H1 (cell line): ENCODE measurements around the gene ARID1B. TPM values are rescaled to one million over a fixed set of nuclear protein-coding genes. Genes with fewer than 3 reads are reported as not detected.

Experiments
- CTCF ChIA-PET: fragments of 300-600 bp; sonication (Branson Sonifier 250); formaldehyde crosslinking; loops from one replicate; lab custom pipeline; 2021; ENCODE audit not compliant: partially characterized antibody; lab: Charles Lee
- POLR2A ChIA-PET: fragments of 300-600 bp; sonication (Branson Sonifier 250); formaldehyde crosslinking; loops from one replicate; lab custom pipeline; 2021; ENCODE audit warnings: inconsistent platforms; ENCODE audit not compliant: partially characterized antibody; lab: Charles Lee
- DNase-seq, 2 experiments: peaks; one replicate each; pipeline versions ENCODE4 v3.0.0 to v3.0.0-alpha.2; 2010 to 2022; ENCODE audit warnings: low spot score in 2 of 2, low read depth in 1 of 2, mixed read lengths in 1 of 2
- FAIRE-seq: peaks from 2 replicates; lab custom pipeline; 2011; peaks lifted over from hg19 to GRCh38; lab: Jason Lieb, UNC
- H2AFZ ChIP-seq: 2 replicates; pipeline ENCODE4 v1.8.1; 2012; ENCODE audit warnings: low read length, inconsistent platforms
- H2AK5ac ChIP-seq: 2 replicates; pipeline ENCODE4 v1.6.1; 2013; ENCODE audit warnings: low read depth, low read length
- H2BK120ac ChIP-seq: replicated peaks from 2 replicates; pipeline ENCODE3; 2013; ENCODE audit warnings: low read depth, low read length, inconsistent platforms
- H2BK12ac ChIP-seq: 2 replicates; pipeline ENCODE4 v1.6.1; 2013; ENCODE audit warnings: low read depth, low read length
- H2BK15ac ChIP-seq: 2 replicates; pipeline ENCODE4 v1.6.1; 2013; ENCODE audit warnings: low read length
- H2BK20ac ChIP-seq: 2 replicates; pipeline ENCODE4 v1.6.1; 2013; ENCODE audit warnings: low read length
- H2BK5ac ChIP-seq: 2 replicates; pipeline ENCODE4 v1.6.1; 2013; ENCODE audit warnings: low read depth, low read length
- H3K14ac ChIP-seq: 2 replicates; pipeline ENCODE4 v1.6.1; 2013; ENCODE audit warnings: inconsistent platforms; ENCODE audit not compliant: insufficient read length
- H3K18ac ChIP-seq: 2 replicates; pipeline ENCODE4 v1.6.1; 2013; ENCODE audit warnings: low read length; ENCODE audit errors: extremely low read depth
- H3K23ac ChIP-seq: 2 replicates; pipeline ENCODE4 v1.6.1; 2013; ENCODE audit warnings: inconsistent platforms; ENCODE audit not compliant: insufficient read length
- H3K23me2 ChIP-seq: 2 replicates; pipeline ENCODE4 v1.6.1; 2013; ENCODE audit warnings: low read depth, low read length
- H3K27ac ChIP-seq: 2 replicates; pipeline ENCODE4 v1.6.1; 2011; ENCODE audit warnings: low read depth, low read length, inconsistent platforms
- H3K27me3 ChIP-seq, 4 experiments: replicated peaks in 1 of 4; 1 replicate in 1 of 4; 2 replicates in 3 of 4; pipeline versions ENCODE4 v1.6.1 to v1.8.1; 2011 to 2013; ENCODE audit warnings: low read length in 3 of 4, mild to moderate bottlenecking in 3 of 4, inconsistent platforms in 2 of 4, mixed read lengths in 2 of 4, moderate library complexity in 1 of 4; ENCODE audit not compliant: control insufficient read depth in 3 of 4, insufficient read depth in 3 of 4; ENCODE audit errors: extremely low read depth in 1 of 4
- H3K36me3 ChIP-seq, 4 experiments: 2 replicates each; pipeline versions ENCODE4 v1.6.1 to v1.8.1; 2011 to 2013; ENCODE audit warnings: mild to moderate bottlenecking in 4 of 4, low read length in 3 of 4, moderate library complexity in 2 of 4, control low read depth in 1 of 4, inconsistent platforms in 1 of 4; ENCODE audit not compliant: insufficient read depth in 4 of 4, control insufficient read depth in 2 of 4
- H3K4ac ChIP-seq: replicated peaks from 2 replicates; pipeline ENCODE3; 2013; ENCODE audit warnings: low read length, low read depth, mixed read lengths, inconsistent platforms; ENCODE audit not compliant: insufficient read length
- H3K4me1 ChIP-seq, 4 experiments: replicated peaks in 1 of 4; 1 replicate in 1 of 4; 2 replicates in 3 of 4; pipeline versions ENCODE4 v1.6.1 to v1.8.1; 2011 to 2013; ENCODE audit warnings: low read length in 3 of 4, inconsistent platforms in 2 of 4, mixed read lengths in 1 of 4; ENCODE audit not compliant: insufficient read depth in 4 of 4, control insufficient read depth in 3 of 4
- H3K4me2 ChIP-seq, 2 experiments: 2 replicates each; pipeline versions ENCODE4 v1.6.1 to v1.8.1; 2011 to 2013; ENCODE audit warnings: low read depth in 2 of 2, low read length in 2 of 2, control low read depth in 1 of 2, inconsistent platforms in 1 of 2, mild to moderate bottlenecking in 1 of 2; ENCODE audit not compliant: insufficient read depth in 1 of 2
- H3K4me3 ChIP-seq, 4 experiments: fragments of 200-600, 300-600 bp in 1 of 4; sonication (generic), shearing (Covaris generic), sonication (Bioruptor Twin) in 1 of 4; 2 replicates each; pipeline versions ENCODE4 v1.5.1 to v1.8.1; 2011 to 2016; ENCODE audit warnings: low read length in 4 of 4, low read depth in 3 of 4, control low read depth in 2 of 4, inconsistent platforms in 2 of 4, mild to moderate bottlenecking in 2 of 4, mixed read lengths in 1 of 4, moderate library complexity in 1 of 4; ENCODE audit not compliant: insufficient read depth in 2 of 4; ENCODE audit errors: extremely low read depth in 1 of 4
- H3K56ac ChIP-seq: replicated peaks from 2 replicates; pipeline ENCODE3; 2013; ENCODE audit warnings: low read depth, mild to moderate bottlenecking, mixed read lengths, low read length, inconsistent platforms; ENCODE audit not compliant: insufficient read length
- H3K79me1 ChIP-seq: 2 replicates; pipeline ENCODE4 v1.6.1; 2013; ENCODE audit warnings: low read depth, low read length, control low read depth
- H3K79me2 ChIP-seq, 2 experiments: 2 replicates each; pipeline versions ENCODE4 v1.6.1 to v1.8.1; 2012 to 2013; ENCODE audit warnings: low read length in 2 of 2, mild to moderate bottlenecking in 2 of 2, inconsistent platforms in 1 of 2; ENCODE audit not compliant: insufficient read depth in 2 of 2, control insufficient read depth in 1 of 2
- H3K9ac ChIP-seq, 4 experiments: replicated peaks in 1 of 4; 1 replicate in 1 of 4; 2 replicates in 3 of 4; pipeline versions ENCODE4 v1.6.1 to v1.8.1; 2011 to 2013; ENCODE audit warnings: low read depth in 3 of 4, low read length in 3 of 4, control low read depth in 2 of 4, mild to moderate bottlenecking in 2 of 4, moderate library complexity in 2 of 4, inconsistent platforms in 1 of 4; ENCODE audit errors: extremely low read depth in 1 of 4
- H3K9me3 ChIP-seq, 2 experiments: 2 replicates each; pipeline versions ENCODE4 v1.6.1 to v1.8.1; 2012 to 2013; ENCODE audit warnings: mild to moderate bottlenecking in 2 of 2, moderate library complexity in 2 of 2, control low read depth in 1 of 2, inconsistent platforms in 1 of 2, low read depth in 1 of 2, low read length in 1 of 2, mixed read lengths in 1 of 2; ENCODE audit not compliant: insufficient read depth in 2 of 2
- H4K20me1 ChIP-seq, 2 experiments: replicated peaks in 1 of 2; 2 replicates each; pipeline versions ENCODE3 to v1.8.1; 2011 to 2013; ENCODE audit warnings: inconsistent platforms in 2 of 2, low read length in 2 of 2, mild to moderate bottlenecking in 1 of 2; ENCODE audit not compliant: insufficient read depth in 2 of 2, control insufficient read depth in 1 of 2
- H4K5ac ChIP-seq: 2 replicates; pipeline ENCODE4 v1.6.1; 2013; ENCODE audit warnings: low read length, low read depth, mixed read lengths, inconsistent platforms; ENCODE audit not compliant: insufficient read length
- H4K8ac ChIP-seq: 2 replicates; pipeline ENCODE4 v1.8.0; 2013; ENCODE audit warnings: mild to moderate bottlenecking, moderate library complexity, low read length, inconsistent platforms; ENCODE audit not compliant: insufficient read depth; ENCODE audit errors: extremely low read depth
- H4K91ac ChIP-seq: replicated peaks from 2 replicates; pipeline ENCODE3; 2013; ENCODE audit warnings: low read length, mixed read lengths, inconsistent platforms; ENCODE audit not compliant: insufficient read length
- CTBP2 ChIP-seq: IDR thresholded peaks from 2 replicates; pipeline ENCODE4 v1.7.0; 2011; ENCODE audit warnings: borderline replicate concordance, mild to moderate bottlenecking, moderate library complexity, mixed read lengths, low read length; ENCODE audit not compliant: insufficient read depth, insufficient read length
- EP300 ChIP-seq, 2 experiments: IDR thresholded peaks; 1 replicate in 1 of 2; 2 replicates in 1 of 2; pipeline ENCODE4 v1.6.1; 2011 to 2012; ENCODE audit warnings: low read depth in 2 of 2, low read length in 2 of 2, mild to moderate bottlenecking in 2 of 2, borderline replicate concordance in 1 of 2, inconsistent platforms in 1 of 2, moderate library complexity in 1 of 2
- FOSL1 ChIP-seq: IDR thresholded peaks from 2 replicates; pipeline ENCODE4 v1.6.1; 2011; ENCODE audit warnings: mild to moderate bottlenecking, low read depth, low read length, moderate library complexity; ENCODE audit not compliant: insufficient read depth
- HDAC2 ChIP-seq, 2 experiments: fragments of 300-600 bp in 1 of 2; sonication (generic) in 1 of 2; IDR thresholded peaks; 2 replicates each; pipeline ENCODE4 v1.6.1; 2011 to 2012; ENCODE audit warnings: low read depth in 2 of 2, low read length in 2 of 2, mild to moderate bottlenecking in 2 of 2, moderate library complexity in 2 of 2, borderline replicate concordance in 1 of 2, inconsistent platforms in 1 of 2
- HDAC6 ChIP-seq: IDR thresholded peaks from one replicate; pipeline ENCODE4 v1.7.1; 2012; ENCODE audit warnings: low read depth, mild to moderate bottlenecking, inconsistent platforms, low read length, moderate library complexity
- KDM1A ChIP-seq: fragments of 200-600, 300-600 bp; sonication (generic); IDR thresholded peaks from 2 replicates; pipeline ENCODE4 v1.7.1; 2016; ENCODE audit warnings: mild to moderate bottlenecking, low read length, borderline replicate concordance
- SP1 ChIP-seq: IDR thresholded peaks from 2 replicates; pipeline ENCODE4 v1.6.1; 2011; ENCODE audit warnings: low read depth, low read length
- TEAD4 ChIP-seq: IDR thresholded peaks from 2 replicates; pipeline ENCODE4 v1.6.1; 2012; ENCODE audit warnings: low read depth, low read length, inconsistent platforms, mixed read lengths
- WGBS, 2 experiments: shearing (Covaris generic) in 1 of 2; methylation state at CpG; one replicate each; pipeline versions ENCODE4 v1.1.6 to v1.1.7; 2013 to 2015; ENCODE audit warnings: low lambda C conversion rate in 2 of 2, mixed read lengths in 2 of 2, inconsistent platforms in 1 of 2, low coverage in 1 of 2, missing lambda C conversion rate in 1 of 2; ENCODE audit not compliant: insufficient replicate concordance in 2 of 2, insufficient coverage in 1 of 2, insufficient read length in 1 of 2; ENCODE audit errors: extremely low coverage in 1 of 2, missing lambda C conversion rate in 1 of 2; 5-methylcytosine and 5-hydroxymethylcytosine counted together
- polyA plus RNA-seq, 7 experiments: library from polyadenylated mRNA; depleted of rRNA in 3 of 7; stranded (reverse) in 5 of 7; unstranded in 2 of 7; fragments of >200 nt in 5 of 7; fragments of 200-250 nt in 2 of 7; gene quantifications; 1 replicate in 5 of 7; 2 replicates in 1 of 7; 4 replicates in 1 of 7; pipeline versions ENCODE4 v1.2.1 to v1.2.3, GENCODE V29; 2011 to 2013; ENCODE audit warnings: missing spikeins in 2 of 7, mixed read lengths in 2 of 7
- total RNA-seq: library from RNA; stranded (reverse); fragmentation: NEBNext Ultra II Directional; extraction: Animal tissue kit (Norgen Biotek cat#: 25700); gene quantifications from 2 replicates; pipeline ENCODE4 v1.2.1, GENCODE V29; 2021

The ARID1B gene
- total and polyA plus RNA-seq, 2 of the 8 experiments (the other 6 are each of a cell fraction or from before 2014, with no cell fraction given): 24.3 to 70.3 TPM

GRCh38 chr6:157223021-157223430 lies 445.8 kb downstream of the ARID1B start:
- peaks cover 0 to 2% (median 0%) of the 10 kb centered on the region in 4 experiments; a peak in 1 of 7 replicates for H3K27me3 ChIP-seq
- TF ChIP-seq EP300 (IDR thresholded peaks at IDR 0.05; ENCODE audit: borderline replicate concordance in 1 of 2, low read depth in 2 of 2, low read length in 2 of 2): no peak
- TF ChIP-seq HDAC2 (IDR thresholded peaks at IDR 0.05; ENCODE audit: borderline replicate concordance in 1 of 2, low read depth in 2 of 2, low read length in 2 of 2): no peak
- no peak for TF ChIP-seq TEAD4
- no peak for TF ChIP-seq KDM1A
- TF ChIP-seq CTBP2: no peak
- no peak for TF ChIP-seq SP1
- no peak for TF ChIP-seq FOSL1
- TF ChIP-seq HDAC6: no peak
- TF ChIP-seq, all 59 proteins: peak for 0
- no peaks in the 10 kb centered on the region for H3K9me3 ChIP-seq
- H3K9ac ChIP-seq: no peak overlapping the region
- H4K20me1 ChIP-seq: peaks cover 0 to 3% of the 10 kb centered on the region in 2 experiments
- H3K79me1 ChIP-seq: no peaks in the 10 kb centered on the region
- H2BK20ac ChIP-seq: no peak overlapping the region
- no peak overlapping the region for H3K23ac ChIP-seq
- peaks cover 0 to 13% (median 0%) of the 10 kb centered on the region in 4 experiments; a peak in 1 of 7 replicates for H3K4me1 ChIP-seq
- H3K23me2 ChIP-seq: peaks cover 3% of the 10 kb centered on the region; the same call in 1 of the 2 replicates
- ChIA-PET CTCF (interaction anchor here (0.5 to 2.3 kb wide), 6 partner anchors 10 to 455 kb away, joined by 3 to 7 read pairs (median 3); no protein-coding TSS in a partner anchor), POLR2A (interaction anchor here (1.2 kb wide), 1 partner anchor 10 kb away, joined by 3 read pairs; no protein-coding TSS in a partner anchor)
- no peak overlapping the region for H3K14ac ChIP-seq
- H4K5ac ChIP-seq: no peak overlapping the region
- no peak overlapping the region for H2AK5ac ChIP-seq
- FAIRE-seq: no peak
- no peak overlapping the region for H2BK12ac ChIP-seq
- H2BK15ac ChIP-seq: no peak overlapping the region
- no peaks in the 10 kb centered on the region for H3K79me2 ChIP-seq
- no peak overlapping the region for H4K91ac ChIP-seq
- DNase-seq: no peak
- no peak overlapping the region; the same call in 1 of the 2 replicates for H4K8ac ChIP-seq
- no peak overlapping the region for H2BK5ac ChIP-seq
- H3K4me3 ChIP-seq: no peak overlapping the region
- H3K36me3 ChIP-seq: no peaks in the 10 kb centered on the region
- no peak overlapping the region for H3K4me2 ChIP-seq
- H2BK120ac ChIP-seq: no peak overlapping the region
- no peak overlapping the region for H3K27ac ChIP-seq
- WGBS, 2 experiments: 92% methylated on average over 10 of the region's 11 CpGs; no CpG with 5 or more reads in 1 of the 2 experiments
- no peak overlapping the region for H3K56ac ChIP-seq
- no peak overlapping the region for H2AFZ ChIP-seq
- H3K18ac ChIP-seq: no peak overlapping the region
- H3K4ac ChIP-seq: no peak overlapping the region
